Spinal cord (tissue), 10 donors: ENCODE results near the gene NUDT3. TPM values are rescaled to one million over a fixed set of nuclear protein-coding genes. Genes with fewer than 3 reads are reported as not detected.

Source experiments
- DNase-seq, 6 donors: peaks; one replicate each; pipeline versions ENCODE4 v3.0.0 to v3.0.0-alpha.2; 2013 to 2015; ENCODE audit warnings: low spot score in 6 of 6, low read depth in 4 of 6
- H3K27ac ChIP-seq: one replicate; pipeline ENCODE4 v1.5.1; 2013; ENCODE audit warnings: low read depth, low read length, control low read depth
- H3K27me3 ChIP-seq: one replicate; pipeline ENCODE4 v1.6.1; 2013; ENCODE audit warnings: low read length; ENCODE audit not compliant: control insufficient read depth, insufficient read depth
- H3K36me3 ChIP-seq: one replicate; pipeline ENCODE4 v1.6.1; 2013; ENCODE audit warnings: low read length; ENCODE audit not compliant: control insufficient read depth, insufficient read depth
- H3K4me1 ChIP-seq: one replicate; pipeline ENCODE4 v1.6.1; 2013; ENCODE audit warnings: low read length; ENCODE audit not compliant: control insufficient read depth, insufficient read depth
- H3K4me3 ChIP-seq: one replicate; pipeline ENCODE4 v1.5.1; 2013; ENCODE audit warnings: low read depth, low read length, control low read depth
- H3K9me3 ChIP-seq: one replicate; pipeline ENCODE4 v1.6.1; 2013; ENCODE audit warnings: low read length; ENCODE audit not compliant: control insufficient read depth, insufficient read depth
- WGBS: methylation state at CpG from one replicate; pipeline ENCODE4 v1.1.5; 2013; ENCODE audit warnings: missing lambda C conversion rate; ENCODE audit not compliant: insufficient coverage; 5-methylcytosine and 5-hydroxymethylcytosine counted together
- polyA plus RNA-seq, 2 donors: library from polyadenylated mRNA; unstranded; fragments of 120-200 nt; gene quantifications; one replicate each; pipeline ENCODE4 v1.2.1, GENCODE V29; 2013; ENCODE audit not compliant: insufficient read length in 2 of 2
- total RNA-seq, 2 donors: library from RNA; depleted of rRNA in 1 of 2; stranded (reverse); fragments of 120-200 nt in 1 of 2; fragments of >200 nt in 1 of 2; gene quantifications; one replicate each; pipeline versions ENCODE4 v1.2.3 to v1.2.4, GENCODE V29; 2013 to 2014
- donor health status: healthy.

Gene NUDT3
- total and polyA plus RNA-seq, 4 donors = 43.8 to 106 (median 59.8) TPM

DNA sequence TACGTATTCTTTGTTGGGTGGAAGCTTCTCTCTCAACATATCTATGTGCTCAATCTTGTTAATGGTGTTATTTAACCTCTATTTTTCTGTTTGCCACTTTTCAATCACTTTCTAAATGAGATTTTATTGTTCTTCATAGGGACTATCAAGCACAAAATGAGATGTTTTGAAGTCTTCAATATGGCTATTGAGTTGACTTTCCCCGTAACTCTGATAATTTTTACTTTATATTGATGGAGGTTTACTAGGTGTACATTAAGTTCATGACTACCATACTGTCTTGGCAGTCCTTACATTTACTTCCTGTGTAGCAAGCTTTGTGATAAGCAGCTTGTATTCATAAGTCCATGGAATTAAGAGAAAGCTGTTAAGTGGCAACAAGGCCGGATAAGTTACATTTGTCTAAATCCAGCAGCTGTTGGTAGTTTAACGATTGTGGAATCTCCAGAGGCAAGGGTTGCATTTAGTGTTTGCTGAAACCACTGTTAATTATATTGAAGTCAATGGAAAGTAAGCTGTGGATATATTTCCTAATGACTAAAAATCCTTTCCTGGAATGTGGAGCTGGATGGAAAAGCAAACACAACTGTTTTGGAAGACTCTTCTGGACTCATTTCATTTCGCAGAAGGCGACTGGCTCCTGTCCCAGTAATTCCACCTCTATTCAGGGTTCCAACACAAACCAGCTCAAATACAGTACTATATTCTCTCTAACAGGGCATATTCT is 86.3 kb downstream of the NUDT3 start:
- Histone ChIP-seq H3K9me3 (no peaks in the 10 kb centered on the region), H3K4me3 (no peak overlapping the region), H3K27ac (peak overlapping the region; percentile 57), H3K36me3 (no peaks in the 10 kb centered on the region), H3K4me1 (peaks cover 6% of the 10 kb centered on the region), H3K27me3 (no peaks in the 10 kb centered on the region)
- DNase-seq = peak in 2 of 6 donors; percentile 54 to 85
- 10% methylated on average over 3 of the region's 6 CpGs for WGBS

DNA sequence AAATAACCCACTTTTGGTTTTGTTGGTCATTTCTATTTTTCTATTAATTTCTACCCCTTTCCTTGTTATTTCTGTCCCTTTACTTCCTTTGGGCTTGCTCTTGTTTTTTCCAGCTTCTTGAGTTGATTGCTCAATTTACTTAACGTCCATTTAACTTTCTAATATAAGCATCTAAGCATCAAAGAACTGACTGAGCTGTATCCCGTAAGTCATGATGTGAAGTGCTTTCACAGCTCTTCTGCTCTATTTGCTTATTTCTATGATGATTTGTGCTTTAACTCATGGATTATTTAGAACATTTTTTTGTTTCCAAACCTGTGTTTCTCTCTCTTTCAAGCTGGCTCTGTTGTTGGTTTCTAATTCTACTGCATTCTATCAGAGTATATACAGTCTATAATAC is 87.0 kb downstream of the NUDT3 start:
- Histone ChIP-seq H3K4me1 (peaks cover 6% of the 10 kb centered on the region), H3K27me3 (no peaks in the 10 kb centered on the region), H3K36me3 (no peaks in the 10 kb centered on the region), H3K9me3 (no peaks in the 10 kb centered on the region), H3K27ac (peak overlapping the region; percentile 57), H3K4me3 (no peak overlapping the region)
- DNase-seq = no peak
- WGBS = no CpG with 5 or more reads among the region's 2 CpGs

DNA sequence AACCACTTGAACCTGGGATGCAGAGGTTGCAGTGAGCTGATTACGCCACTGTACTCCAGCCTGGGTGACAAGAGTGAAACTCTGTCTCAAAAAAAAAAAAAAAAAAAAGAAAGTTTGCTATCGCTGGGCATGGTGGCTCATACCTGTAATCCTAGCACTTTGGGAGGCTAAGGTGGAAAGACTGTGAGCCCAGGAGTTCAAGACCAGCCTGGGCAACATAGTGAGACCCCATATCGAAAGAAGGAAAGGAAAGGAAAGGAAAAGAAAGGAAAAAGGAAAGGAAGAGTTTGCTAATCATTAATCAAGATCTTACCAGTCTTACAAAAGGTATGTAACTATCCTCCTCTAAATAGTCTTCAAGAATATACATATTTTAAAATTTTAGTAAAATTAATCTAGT is 88.3 kb downstream of the NUDT3 start:
- no peaks in the 10 kb centered on the region for H3K9me3 ChIP-seq
- H3K27me3 ChIP-seq = no peaks in the 10 kb centered on the region
- 92% methylated on average over 2 of the region's 3 CpGs for WGBS
- no peak for DNase-seq
- H3K36me3 ChIP-seq = no peaks in the 10 kb centered on the region
- H3K27ac ChIP-seq = no peak overlapping the region
- no peak overlapping the region for H3K4me3 ChIP-seq
- H3K4me1 ChIP-seq = peaks cover 6% of the 10 kb centered on the region

DNA sequence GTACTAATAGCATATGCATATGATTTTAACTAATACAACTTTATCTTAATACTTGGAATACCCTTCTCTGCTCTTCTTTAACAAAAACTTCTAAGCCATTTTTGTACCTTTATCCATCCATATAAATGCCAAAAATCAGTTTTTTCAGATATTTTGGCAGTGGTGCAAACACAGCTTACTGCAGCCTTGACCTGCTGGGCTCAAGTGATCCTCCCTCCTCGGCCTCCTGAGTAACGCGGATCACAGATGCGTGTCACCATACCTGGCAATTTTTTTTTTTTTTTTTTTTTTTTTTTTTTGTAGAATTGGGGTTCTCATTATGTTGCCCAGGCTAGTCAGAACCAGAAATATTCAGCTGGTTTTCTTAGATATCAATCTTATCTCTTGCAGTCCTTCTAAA is 89.5 kb downstream of the NUDT3 start:
- no peak overlapping the region for H3K27ac ChIP-seq
- H3K4me1 ChIP-seq = peaks cover 6% of the 10 kb centered on the region
- H3K9me3 ChIP-seq = no peaks in the 10 kb centered on the region
- H3K36me3 ChIP-seq = no peaks in the 10 kb centered on the region
- 100% methylated on average over 1 of the region's 4 CpGs for WGBS
- no peaks in the 10 kb centered on the region for H3K27me3 ChIP-seq
- H3K4me3 ChIP-seq = no peak overlapping the region
- DNase-seq = no peak

DNA sequence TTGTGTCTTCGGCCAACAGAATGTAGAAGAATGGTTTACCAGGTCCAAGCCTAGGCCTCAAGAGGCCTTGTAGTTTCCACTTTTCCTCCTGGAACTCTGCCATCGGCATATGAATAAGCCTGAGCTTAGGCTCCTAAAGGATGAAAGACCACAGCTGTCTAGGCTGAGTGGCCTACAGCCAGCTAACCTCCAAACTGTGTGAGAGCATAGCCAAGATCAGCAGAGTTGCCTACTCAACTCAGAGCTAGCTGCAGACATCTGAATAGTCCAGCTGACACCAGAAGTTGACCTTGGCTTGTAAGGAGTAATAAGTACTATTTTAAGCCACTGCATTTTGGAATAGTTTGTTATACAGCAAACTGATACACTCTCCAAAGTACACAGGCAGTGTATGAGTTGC is 91.1 kb downstream of the NUDT3 start:
- H3K36me3 ChIP-seq = no peaks in the 10 kb centered on the region
- WGBS = 60% methylated on average over 2 of the region's 2 CpGs
- DNase-seq = peak in 1 of 6 donors; percentile 79
- H3K9me3 ChIP-seq = no peaks in the 10 kb centered on the region
- no peak overlapping the region for H3K27ac ChIP-seq
- no peaks in the 10 kb centered on the region for H3K4me1 ChIP-seq
- H3K4me3 ChIP-seq = no peak overlapping the region
- no peaks in the 10 kb centered on the region for H3K27me3 ChIP-seq

DNA sequence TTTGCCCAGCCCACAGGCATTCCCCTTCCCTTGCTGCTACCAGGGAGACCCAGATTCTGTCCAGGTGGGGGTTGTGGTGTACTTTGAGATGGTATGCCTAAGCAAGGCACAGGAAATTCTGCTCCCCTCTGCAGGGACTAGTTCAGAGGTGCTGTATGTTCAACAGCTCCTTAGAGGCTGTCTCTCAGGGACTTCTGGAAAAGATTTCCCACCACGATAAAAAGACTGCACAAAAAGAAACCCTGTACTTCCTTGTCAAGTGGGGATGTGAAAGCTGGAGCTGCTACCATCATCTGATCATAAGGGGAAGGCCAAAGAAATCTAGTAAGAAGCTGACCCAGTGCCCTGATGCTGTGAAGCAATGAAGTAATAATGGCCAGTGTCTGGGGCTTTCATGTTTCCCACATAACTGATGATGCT is 92.1 kb downstream of the NUDT3 start:
- Histone ChIP-seq H3K4me3 (no peak overlapping the region), H3K27me3 (no peaks in the 10 kb centered on the region), H3K4me1 (no peaks in the 10 kb centered on the region), H3K9me3 (no peaks in the 10 kb centered on the region), H3K36me3 (no peaks in the 10 kb centered on the region), H3K27ac (peak overlapping the region; percentile 30)
- no CpG with 5 or more reads among the region's 1 CpG for WGBS
- DNase-seq = no peak

DNA sequence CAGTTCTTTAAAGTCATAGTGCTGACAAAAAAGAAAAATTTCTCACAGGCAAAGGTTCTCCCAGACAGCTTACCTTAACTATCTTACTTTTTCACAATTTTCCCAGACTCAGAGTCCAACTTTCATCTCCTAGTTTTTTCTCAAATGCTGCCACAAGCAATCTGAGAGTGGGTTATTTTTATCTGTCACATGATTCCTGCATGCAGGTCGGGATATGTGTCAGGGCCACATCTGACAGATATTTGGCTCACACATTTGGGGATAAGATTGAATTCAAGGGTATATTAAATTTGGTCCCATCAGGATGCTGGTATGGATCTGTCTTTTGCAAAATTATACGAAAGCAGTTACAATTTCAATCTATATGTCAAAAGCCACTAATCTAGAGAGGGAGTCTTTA is 93.5 kb downstream of the NUDT3 start:
- no peak for DNase-seq
- no peaks in the 10 kb centered on the region for H3K9me3 ChIP-seq
- H3K4me3 ChIP-seq = no peak overlapping the region
- H3K4me1 ChIP-seq = no peaks in the 10 kb centered on the region
- H3K27ac ChIP-seq = no peak overlapping the region
- peaks cover 8% of the 10 kb centered on the region for H3K36me3 ChIP-seq
- no peaks in the 10 kb centered on the region for H3K27me3 ChIP-seq
- 20% methylated on average over 1 of the region's 2 CpGs for WGBS

DNA sequence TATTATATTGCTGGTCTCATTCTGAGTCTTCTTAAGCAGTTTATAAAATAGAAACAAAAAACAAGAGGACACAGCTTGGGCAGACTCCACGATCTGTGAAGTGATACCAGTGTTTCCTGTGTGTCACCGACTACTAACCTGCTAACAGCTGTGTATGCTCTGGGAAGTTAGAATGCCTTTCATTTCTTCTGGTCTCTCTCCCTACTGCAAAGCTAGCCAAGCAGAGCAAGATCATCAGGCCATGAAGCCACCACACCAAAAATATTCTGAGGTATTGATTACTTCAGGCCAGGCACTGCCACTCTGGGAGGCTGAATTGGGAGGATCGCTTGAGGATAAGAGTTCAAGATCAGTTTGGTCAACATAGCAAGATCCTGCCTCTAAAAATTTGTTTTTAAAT is 96.7 kb downstream of the NUDT3 start:
- WGBS = 82% methylated on average over 3 of the region's 3 CpGs
- H3K27me3 ChIP-seq = no peaks in the 10 kb centered on the region
- H3K36me3 ChIP-seq = peaks cover 23% of the 10 kb centered on the region
- H3K9me3 ChIP-seq = no peaks in the 10 kb centered on the region
- DNase-seq = no peak
- no peak overlapping the region for H3K27ac ChIP-seq
- no peaks in the 10 kb centered on the region for H3K4me1 ChIP-seq
- H3K4me3 ChIP-seq = no peak overlapping the region

DNA sequence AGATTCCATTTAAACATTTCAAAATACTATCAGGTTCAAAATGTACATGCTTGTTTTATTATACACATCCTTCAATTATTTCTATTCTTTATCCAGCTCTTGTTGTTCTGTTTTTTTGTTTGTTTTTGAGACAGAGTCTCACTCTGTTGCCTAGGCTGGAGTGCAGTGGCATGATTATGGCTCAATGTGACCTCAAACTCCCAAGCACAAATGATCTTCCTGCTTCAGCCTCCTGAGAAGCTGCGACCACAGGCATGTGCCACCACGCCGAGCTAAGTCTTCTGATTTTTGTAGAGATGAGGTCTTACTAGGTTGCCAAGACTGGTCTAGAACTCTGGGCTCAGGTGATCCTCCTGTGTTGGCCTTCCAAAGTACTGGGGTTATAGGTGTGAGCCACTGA is 99.5 kb downstream of the NUDT3 start:
- DNase-seq = no peak
- H3K36me3 ChIP-seq = peaks cover 26% of the 10 kb centered on the region
- H3K27ac ChIP-seq = no peak overlapping the region
- peaks cover 4% of the 10 kb centered on the region for H3K4me1 ChIP-seq
- no peaks in the 10 kb centered on the region for H3K27me3 ChIP-seq
- no peak overlapping the region for H3K4me3 ChIP-seq
- no peaks in the 10 kb centered on the region for H3K9me3 ChIP-seq
- WGBS = no CpG with 5 or more reads among the region's 3 CpGs

DNA sequence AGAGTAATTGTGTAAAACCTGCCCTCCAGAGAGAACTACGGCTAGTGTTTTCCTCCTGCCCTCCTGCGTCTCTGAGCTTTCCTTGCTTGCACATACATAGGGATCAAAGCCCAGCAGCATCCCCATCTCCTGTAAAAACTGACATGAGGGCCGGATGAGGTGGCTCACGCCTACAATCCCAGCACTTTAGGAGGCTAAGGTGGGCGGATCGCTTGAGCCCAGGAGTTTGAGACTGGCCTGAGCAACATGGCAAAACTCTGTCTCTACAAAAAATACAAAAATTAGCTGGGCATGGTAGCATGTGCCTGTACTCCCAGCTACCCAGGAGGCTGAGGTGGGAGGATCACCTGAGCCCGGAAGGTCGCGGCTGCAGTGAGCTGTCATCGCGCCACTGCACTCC is 103.3 kb downstream of the NUDT3 start:
- Histone ChIP-seq H3K27ac (peak overlapping the region; percentile 19), H3K4me3 (no peak overlapping the region), H3K27me3 (no peaks in the 10 kb centered on the region), H3K4me1 (peaks cover 11% of the 10 kb centered on the region), H3K36me3 (peaks cover 22% of the 10 kb centered on the region), H3K9me3 (no peaks in the 10 kb centered on the region)
- DNase-seq = no peak
- WGBS = 77% methylated on average over 6 of the region's 11 CpGs
